HEK293 (cell line): ENCODE results near the gene BLOC1S2.

Experiments used
- CTCF ChIA-PET: fragments of 350-600 bp; formaldehyde crosslinking; extraction: SDS; loops from one replicate; lab custom pipeline; 2021; ENCODE audit warnings: antibody characterized with exemption; lab: Yijun Ruan, JAX
- POLR2A ChIA-PET: fragments of 300-600 bp; formaldehyde crosslinking; extraction: SDS; loops from one replicate; lab custom pipeline; 2020; ENCODE audit warnings: antibody characterized with exemption, inconsistent platforms; lab: Yijun Ruan, JAX
- H3K27ac ChIP-seq: fragments of 200-500 bp; sonication (Bioruptor generic); 2 replicates; pipeline ENCODE4 v1.5.1; 2014; ENCODE audit warnings: low read depth, low read length, control low read depth, inconsistent platforms; ENCODE audit errors: extremely low read depth
- H3K36me3 ChIP-seq, 2 experiments: fragments of 200-500 bp in 1 of 2; sonication (Bioruptor generic) in 1 of 2; 1 replicate in 1 of 2; 2 replicates in 1 of 2; pipeline ENCODE4 v1.5.1; 2014 to 2017; ENCODE audit warnings: inconsistent platforms in 2 of 2, low read length in 2 of 2; ENCODE audit not compliant: control insufficient read depth in 2 of 2, insufficient read depth in 1 of 2
- H3K4me1 ChIP-seq: fragments of 200-500 bp; sonication (Bioruptor generic); 2 replicates; pipeline ENCODE4 v1.5.1; 2014; ENCODE audit warnings: mild to moderate bottlenecking, low read length, inconsistent platforms; ENCODE audit not compliant: control insufficient read depth, insufficient read depth
- H3K4me3 ChIP-seq: 2 replicates; pipeline ENCODE4 v1.5.1; 2011; ENCODE audit warnings: low read depth, mild to moderate bottlenecking, control low read depth, low read length, moderate library complexity
- H3K9me3 ChIP-seq: fragments of 200-500 bp; sonication (Bioruptor generic); 2 replicates; pipeline ENCODE4 v1.5.1; 2014; ENCODE audit warnings: low read depth, low read length, inconsistent platforms; ENCODE audit not compliant: control insufficient read depth, insufficient read depth
- ELK4 ChIP-seq: IDR thresholded peaks from 2 replicates; pipeline ENCODE4 v1.6.1; 2011; ENCODE audit warnings: mild to moderate bottlenecking, low read depth, low read length, borderline replicate concordance
- FEZF1 ChIP-seq: fragments of 450-650 bp; formaldehyde crosslinking; IDR thresholded peaks from 2 replicates; pipeline ENCODE4 v1.5.1; 2016; ENCODE audit warnings: missing biosample characterization, missing genetic modification characterization
- GLI4 ChIP-seq: fragments of 450-650 bp; formaldehyde crosslinking; IDR thresholded peaks from 2 replicates; pipeline ENCODE4 v1.5.1; 2016; ENCODE audit warnings: missing biosample characterization, missing genetic modification characterization
- HOXD13 ChIP-seq: sonication (generic); formaldehyde crosslinking; IDR thresholded peaks from 2 replicates; pipeline ENCODE4 v1.8.0; 2022; ENCODE audit warnings: missing genetic modification reagents, borderline replicate concordance
- KLF10 ChIP-seq: fragments of 450-650 bp; IDR thresholded peaks from 2 replicates; pipeline ENCODE4 v1.5.1; 2018; ENCODE audit warnings: missing biosample characterization, mild to moderate bottlenecking, missing genetic modification characterization
- TRIM28 ChIP-seq: IDR thresholded peaks from 2 replicates; pipeline ENCODE4 v1.6.1; 2011; ENCODE audit warnings: low read length, control low read depth, borderline replicate concordance
- ZEB2 ChIP-seq: fragments of 450-650 bp; formaldehyde crosslinking; IDR thresholded peaks from 2 replicates; pipeline ENCODE4 v1.5.1; 2016; ENCODE audit warnings: missing biosample characterization, missing genetic modification characterization
- ZIC2 ChIP-seq: fragments of 450-650 bp; formaldehyde crosslinking; IDR thresholded peaks from 2 replicates; pipeline ENCODE4 v1.5.1; 2016; ENCODE audit warnings: missing biosample characterization, missing genetic modification characterization
- ZNF114 ChIP-seq: fragments of 450-650 bp; formaldehyde crosslinking; IDR thresholded peaks from 2 replicates; pipeline ENCODE4 v1.5.0; 2017; ENCODE audit warnings: missing biosample characterization, missing genetic modification characterization
- ZNF138 ChIP-seq: fragments of 450-650 bp; formaldehyde crosslinking; IDR thresholded peaks from 2 replicates; pipeline ENCODE4 v1.5.1; 2016; ENCODE audit warnings: missing biosample characterization, missing genetic modification characterization, borderline replicate concordance
- ZNF19 ChIP-seq: fragments of 450-650 bp; formaldehyde crosslinking; IDR thresholded peaks from 2 replicates; pipeline ENCODE4; 2016; ENCODE audit warnings: missing biosample characterization, missing genetic modification characterization, low read depth
- ZNF202 ChIP-seq: fragments of 450-650 bp; formaldehyde crosslinking; IDR thresholded peaks from 2 replicates; pipeline ENCODE4 v1.5.1; 2016; ENCODE audit warnings: missing biosample characterization, missing genetic modification characterization, borderline replicate concordance
- ZNF211 ChIP-seq: fragments of 450-650 bp; formaldehyde crosslinking; IDR thresholded peaks from 2 replicates; pipeline ENCODE4 v1.5.1; 2016; ENCODE audit warnings: low read depth, missing biosample characterization, missing genetic modification characterization
- ZNF248 ChIP-seq: fragments of 450-650 bp; formaldehyde crosslinking; IDR thresholded peaks from 2 replicates; pipeline ENCODE4 v1.5.1; 2017; ENCODE audit warnings: missing biosample characterization, missing genetic modification characterization
- ZNF266 ChIP-seq: fragments of 450-650 bp; formaldehyde crosslinking; IDR thresholded peaks from 2 replicates; pipeline ENCODE4 v1.5.1; 2016; ENCODE audit warnings: missing biosample characterization, missing genetic modification characterization, low read depth
- ZNF362 ChIP-seq: fragments of 450-650 bp; formaldehyde crosslinking; IDR thresholded peaks from 2 replicates; pipeline ENCODE4 v1.5.1; 2016; ENCODE audit warnings: missing biosample characterization, missing genetic modification characterization
- ZNF37A ChIP-seq: fragments of 450-650 bp; IDR thresholded peaks from 2 replicates; pipeline ENCODE4 v1.5.1; 2018; ENCODE audit warnings: missing biosample characterization, missing genetic modification characterization
- ZNF404 ChIP-seq: fragments of 450-650 bp; formaldehyde crosslinking; IDR thresholded peaks from 2 replicates; pipeline ENCODE4 v1.5.1; 2017; ENCODE audit warnings: missing biosample characterization, missing genetic modification characterization
- ZNF416 ChIP-seq: fragments of 450-650 bp; formaldehyde crosslinking; IDR thresholded peaks from 2 replicates; pipeline ENCODE4 v1.5.1; 2016; ENCODE audit warnings: missing biosample characterization, missing genetic modification characterization
- ZNF473 ChIP-seq: fragments of 450-650 bp; formaldehyde crosslinking; IDR thresholded peaks from 2 replicates; pipeline ENCODE4 v1.5.1; 2017; ENCODE audit warnings: missing biosample characterization, missing genetic modification characterization
- TF ChIP-seq, protein P1 (sequence below): fragments of 450-650 bp; formaldehyde crosslinking; IDR thresholded peaks from 2 replicates; pipeline ENCODE4 v1.5.1; 2016; ENCODE audit warnings: missing biosample characterization, missing genetic modification characterization
- TF ChIP-seq, protein P2 (sequence below): fragments of 450-650 bp; formaldehyde crosslinking; IDR thresholded peaks from 2 replicates; pipeline ENCODE4 v1.5.1; 2016; ENCODE audit warnings: missing biosample characterization, missing genetic modification characterization

Gene BLOC1S2

DNA sequence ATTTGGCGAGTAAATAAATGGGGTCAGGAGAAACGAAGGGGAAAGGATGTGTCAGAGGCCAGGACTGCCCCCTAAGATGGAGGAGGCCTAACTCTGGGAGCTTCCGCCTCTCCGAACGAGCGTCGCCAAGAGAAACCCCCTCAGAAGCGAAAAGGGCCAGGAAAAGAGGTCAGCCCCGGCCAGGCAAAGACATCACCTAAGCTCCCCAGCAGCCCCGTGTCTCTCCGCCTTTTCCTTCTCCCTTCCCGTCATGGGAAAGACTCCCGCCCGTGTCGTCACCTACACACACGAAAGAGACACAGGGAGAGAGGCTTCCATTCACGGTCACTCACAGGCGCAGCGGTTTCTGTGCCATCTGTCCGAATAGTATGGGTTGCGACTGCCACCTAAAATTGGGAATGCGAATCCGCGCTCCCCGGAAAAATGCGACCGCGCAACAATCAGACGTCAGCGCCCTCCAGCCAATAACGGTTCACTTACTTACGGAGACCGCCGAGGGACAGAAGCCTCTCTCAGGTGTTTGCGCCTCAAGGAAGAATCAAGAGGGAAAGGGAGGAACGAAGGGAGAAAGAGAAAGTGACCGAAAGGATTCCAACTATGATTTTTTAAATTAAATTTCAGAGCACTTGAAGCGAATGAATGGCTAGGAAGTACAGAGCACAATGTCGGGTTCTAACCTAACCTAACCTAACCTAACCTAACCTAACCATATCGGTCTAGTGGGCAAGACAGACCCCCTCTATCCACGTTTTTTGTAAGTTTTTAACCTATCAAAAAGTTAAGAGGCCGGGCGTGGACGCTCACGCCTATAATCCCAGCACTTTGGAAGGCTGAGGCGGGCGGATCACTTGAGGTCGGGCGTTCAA lies 19.0 kb downstream of the BLOC1S2 start, which contains the start of gene CWF19L1 (continued):
- TF ChIP-seq, protein P1, sequence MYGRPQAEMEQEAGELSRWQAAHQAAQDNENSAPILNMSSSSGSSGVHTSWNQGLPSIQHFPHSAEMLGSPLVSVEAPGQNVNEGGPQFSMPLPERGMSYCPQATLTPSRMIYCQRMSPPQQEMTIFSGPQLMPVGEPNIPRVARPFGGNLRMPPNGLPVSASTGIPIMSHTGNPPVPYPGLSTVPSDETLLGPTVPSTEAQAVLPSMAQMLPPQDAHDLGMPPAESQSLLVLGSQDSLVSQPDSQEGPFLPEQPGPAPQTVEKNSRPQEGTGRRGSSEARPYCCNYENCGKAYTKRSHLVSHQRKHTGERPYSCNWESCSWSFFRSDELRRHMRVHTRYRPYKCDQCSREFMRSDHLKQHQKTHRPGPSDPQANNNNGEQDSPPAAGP (tag by site-specific recombination), result no peak
- TF ChIP-seq ZIC2 (tag by site-specific recombination) (no peak), GLI4 (tag by site-specific recombination) (no peak), KLF10 (tag by site-specific recombination) (no peak), ZNF202 (no peak), ZNF138 (tag by site-specific recombination) (no peak), ZNF19 (no peak), ZNF114 (tag by site-specific recombination) (no peak), ZNF266 (tag by site-specific recombination) (no peak), TRIM28 (0 out of 2 replicates have a peak, but pooled peaks have one; percentile 65), ZNF416 (tag by site-specific recombination) (no peak), FEZF1 (tag by site-specific recombination) (no peak), ZNF37A (tag by site-specific recombination) (no peak)
- TF ChIP-seq, protein P2, sequence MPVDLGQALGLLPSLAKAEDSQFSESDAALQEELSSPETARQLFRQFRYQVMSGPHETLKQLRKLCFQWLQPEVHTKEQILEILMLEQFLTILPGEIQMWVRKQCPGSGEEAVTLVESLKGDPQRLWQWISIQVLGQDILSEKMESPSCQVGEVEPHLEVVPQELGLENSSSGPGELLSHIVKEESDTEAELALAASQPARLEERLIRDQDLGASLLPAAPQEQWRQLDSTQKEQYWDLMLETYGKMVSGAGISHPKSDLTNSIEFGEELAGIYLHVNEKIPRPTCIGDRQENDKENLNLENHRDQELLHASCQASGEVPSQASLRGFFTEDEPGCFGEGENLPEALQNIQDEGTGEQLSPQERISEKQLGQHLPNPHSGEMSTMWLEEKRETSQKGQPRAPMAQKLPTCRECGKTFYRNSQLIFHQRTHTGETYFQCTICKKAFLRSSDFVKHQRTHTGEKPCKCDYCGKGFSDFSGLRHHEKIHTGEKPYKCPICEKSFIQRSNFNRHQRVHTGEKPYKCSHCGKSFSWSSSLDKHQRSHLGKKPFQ (tag by site-specific recombination), result no peak

- Histone ChIP-seq H3K36me3 (peaks cover 11 to 20% of the 10 kb centered on the region in 2 experiments), H3K9me3 (no peaks in the 10 kb centered on the region), H3K27ac (no peak overlapping the region), H3K4me3 (no peak overlapping the region), H3K4me1 (no peaks in the 10 kb centered on the region)
- CTCF ChIA-PET, result no interaction called here
- POLR2A ChIA-PET, result no interaction called here
- TF ChIP-seq HOXD13 (CRISPR knock-in tag) (no peak), ZNF362 (0 out of 2 replicates have a peak, but pooled peaks have one; percentile 63)
These were observed 20.5 kb downstream of the BLOC1S2 start for GRCh38 chr10:100265821-100266485.

DNA sequence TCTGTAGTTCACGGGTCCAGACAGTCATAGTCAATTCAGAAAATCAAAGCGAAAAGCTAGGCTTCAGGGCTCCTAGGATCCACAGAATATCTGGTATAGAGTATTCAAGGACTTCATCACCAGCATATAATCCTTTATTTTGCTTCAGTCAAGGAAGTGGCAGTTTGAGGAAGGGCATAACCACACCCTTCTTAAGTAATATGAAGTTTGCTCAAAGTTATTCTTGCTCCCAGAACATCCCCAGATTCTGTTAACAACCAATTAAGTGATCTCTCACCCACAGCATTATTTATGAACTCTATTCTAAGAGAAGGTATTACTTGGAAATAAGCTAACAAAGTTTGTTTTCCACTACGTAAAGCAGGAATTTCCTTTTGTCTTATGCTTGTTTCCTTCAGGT lies 32.3 kb downstream of the BLOC1S2 start:
- no peaks in the 10 kb centered on the region for H3K9me3 ChIP-seq
- H3K36me3 ChIP-seq, result peaks cover 66 to 82% of the 10 kb centered on the region in 2 experiments
- H3K4me3 ChIP-seq, result no peak overlapping the region
- no peak overlapping the region for H3K27ac ChIP-seq
- TF ChIP-seq ZEB2 (tag by site-specific recombination) (no peak), ZNF211 (tag by site-specific recombination) (no peak), ZNF404 (tag by site-specific recombination) (no peak), ZNF248 (no peak), ZNF473 (tag by site-specific recombination) (no peak), ELK4 (no peak)
- ChIA-PET POLR2A (no interaction called here), CTCF (interaction anchor here (0.6 to 0.9 kb wide), 2 partner anchors 14 to 50 kb away, joined by 3 to 6 read pairs; no protein-coding TSS in a partner anchor)
- no peaks in the 10 kb centered on the region for H3K4me1 ChIP-seq
